HG02571 (cell line): Measurements from ENCODE around the gene ASTL.

ENCODE experiments used
- ATAC-seq: cut with Tn5 transposase; IDR thresholded peaks from one replicate; pipeline ENCODE4 v1.9.1; 2021; ENCODE audit warnings: mild to moderate bottlenecking, moderate library complexity; ENCODE audit not compliant: unreplicated experiment

Gene ASTL

GRCh38 chr2:96102596-96103186 is 35.6 kb downstream of the ASTL start:
- no peak for ATAC-seq

- no peak for ATAC-seq
These were observed 37.4 kb downstream of the ASTL start for GRCh38 chr2:96100893-96101304.

GRCh38 chr2:96099861-96100798 is 38.2 kb downstream of the ASTL start:
- no peak for ATAC-seq

- no peak for ATAC-seq
These were observed 39.3 kb downstream of the ASTL start for GRCh38 chr2:96098900-96099590.

DNA sequence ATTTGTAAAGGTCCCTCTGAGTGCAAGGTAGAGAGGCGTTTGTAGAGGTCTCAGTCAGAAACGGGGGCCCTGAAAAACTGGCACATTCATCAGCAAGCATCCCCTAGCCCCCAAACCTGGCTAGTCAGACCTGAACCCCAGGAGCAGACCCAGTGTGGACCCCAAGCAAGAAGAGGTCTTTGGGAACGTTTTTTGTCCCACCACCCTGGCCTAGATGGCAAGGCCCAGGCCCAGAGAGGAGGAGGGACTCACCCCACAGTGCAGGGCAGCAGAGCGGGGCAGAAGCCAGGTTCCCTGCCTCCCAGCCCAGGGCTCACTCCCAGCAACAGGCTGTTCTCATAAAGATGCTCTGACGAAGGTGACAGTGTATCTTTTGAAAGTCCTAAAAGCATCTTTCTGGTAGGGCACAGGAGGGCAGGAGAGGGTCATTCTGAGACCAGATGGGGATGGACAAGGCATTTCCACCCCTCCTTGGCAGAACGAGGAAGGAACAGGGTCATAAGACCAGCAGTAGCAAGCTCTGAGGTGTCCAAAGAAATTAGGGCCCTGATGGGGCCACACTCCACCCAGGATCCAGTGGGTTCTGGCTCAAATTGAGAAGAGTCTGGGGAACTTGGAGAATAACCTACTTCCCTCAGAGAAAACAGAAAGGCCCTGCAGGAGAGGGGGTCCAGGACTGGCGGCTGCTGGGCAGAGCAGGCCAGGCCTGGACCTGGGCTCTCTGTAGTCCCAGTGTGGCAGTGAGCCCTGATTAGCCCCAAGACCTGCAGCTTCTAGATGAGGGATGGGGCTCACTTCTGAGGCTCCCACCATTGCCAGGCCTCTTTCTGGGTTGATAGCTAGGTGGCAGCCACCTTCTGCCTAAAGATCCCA is 40.1 kb downstream of the ASTL start:
- ATAC-seq = no peak

DNA sequence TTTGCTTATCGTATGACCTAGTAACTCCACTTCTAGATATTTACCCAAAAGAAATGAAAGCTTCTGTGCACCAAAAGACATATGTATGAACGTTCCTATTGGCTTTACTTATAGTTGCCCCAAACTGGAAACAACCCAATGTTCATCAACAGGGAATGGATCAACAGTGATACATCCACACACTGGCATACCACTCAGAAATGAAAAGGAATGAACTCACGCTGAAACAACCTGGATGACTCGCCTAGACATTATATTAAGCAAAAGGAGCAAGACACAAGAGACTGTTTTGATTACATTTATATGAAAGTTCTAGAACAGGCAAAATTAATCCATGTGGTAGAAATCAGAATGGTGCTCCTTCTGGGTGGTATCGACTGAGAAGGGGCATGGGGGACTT is 40.9 kb downstream of the ASTL start:
- ATAC-seq = no peak

GRCh38 chr2:96095116-96095636 is 43.1 kb downstream of the ASTL start:
- ATAC-seq = no peak

GRCh38 chr2:96093528-96093927 is 44.8 kb downstream of the ASTL start:
- ATAC-seq = no peak

- ATAC-seq = no peak
These were observed 45.4 kb downstream of the ASTL start for GRCh38 chr2:96092951-96093350.

DNA sequence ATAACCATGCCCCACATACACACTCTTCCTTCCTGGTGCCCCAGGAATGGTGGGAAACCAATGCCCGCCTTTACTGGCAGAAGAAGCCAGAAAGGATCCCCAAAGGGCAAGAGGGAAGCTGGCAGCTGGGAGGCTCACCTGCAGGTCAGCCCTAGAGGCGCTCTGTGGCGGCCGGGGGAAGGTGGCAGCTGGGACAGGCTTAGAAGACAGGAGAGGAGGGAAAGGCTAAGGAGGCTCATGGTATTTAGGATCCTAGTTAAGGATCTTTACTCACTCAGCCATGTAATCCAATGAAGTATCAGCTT is 45.8 kb downstream of the ASTL start:
- ATAC-seq = no peak

GRCh38 chr2:96091711-96092572 is 46.4 kb downstream of the ASTL start:
- no peak for ATAC-seq

DNA sequence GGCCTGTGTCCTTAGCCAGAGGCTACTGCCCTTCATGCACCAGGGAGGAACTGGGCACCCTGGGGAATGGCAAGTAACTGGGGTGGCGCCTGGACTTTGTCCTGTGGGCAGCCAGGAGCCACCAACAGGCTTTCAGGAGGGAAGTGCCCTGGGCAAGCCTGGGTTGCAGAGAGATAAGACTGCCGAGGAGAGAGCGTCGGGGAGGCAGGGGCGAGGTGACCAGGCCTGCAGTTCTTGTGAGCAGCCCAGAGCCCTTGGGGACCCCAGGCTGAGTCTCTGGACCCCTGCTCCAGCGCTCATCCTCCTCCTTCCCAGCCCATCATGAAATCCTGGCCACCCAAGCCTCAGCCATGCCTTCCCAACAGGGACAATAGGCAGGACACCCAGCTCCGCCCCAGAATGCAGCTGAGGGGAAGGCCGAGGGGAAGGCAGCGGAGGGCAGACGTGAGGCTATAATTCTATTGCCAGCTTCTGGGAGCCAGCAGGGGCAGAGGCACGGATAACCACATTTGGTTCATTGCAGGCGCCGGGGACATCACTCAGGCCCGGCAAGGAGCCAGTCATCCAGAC is 47.1 kb downstream of the ASTL start:
- ATAC-seq = no peak

- no peak for ATAC-seq
These were observed 47.9 kb downstream of the ASTL start for GRCh38 chr2:96090196-96090926.

DNA sequence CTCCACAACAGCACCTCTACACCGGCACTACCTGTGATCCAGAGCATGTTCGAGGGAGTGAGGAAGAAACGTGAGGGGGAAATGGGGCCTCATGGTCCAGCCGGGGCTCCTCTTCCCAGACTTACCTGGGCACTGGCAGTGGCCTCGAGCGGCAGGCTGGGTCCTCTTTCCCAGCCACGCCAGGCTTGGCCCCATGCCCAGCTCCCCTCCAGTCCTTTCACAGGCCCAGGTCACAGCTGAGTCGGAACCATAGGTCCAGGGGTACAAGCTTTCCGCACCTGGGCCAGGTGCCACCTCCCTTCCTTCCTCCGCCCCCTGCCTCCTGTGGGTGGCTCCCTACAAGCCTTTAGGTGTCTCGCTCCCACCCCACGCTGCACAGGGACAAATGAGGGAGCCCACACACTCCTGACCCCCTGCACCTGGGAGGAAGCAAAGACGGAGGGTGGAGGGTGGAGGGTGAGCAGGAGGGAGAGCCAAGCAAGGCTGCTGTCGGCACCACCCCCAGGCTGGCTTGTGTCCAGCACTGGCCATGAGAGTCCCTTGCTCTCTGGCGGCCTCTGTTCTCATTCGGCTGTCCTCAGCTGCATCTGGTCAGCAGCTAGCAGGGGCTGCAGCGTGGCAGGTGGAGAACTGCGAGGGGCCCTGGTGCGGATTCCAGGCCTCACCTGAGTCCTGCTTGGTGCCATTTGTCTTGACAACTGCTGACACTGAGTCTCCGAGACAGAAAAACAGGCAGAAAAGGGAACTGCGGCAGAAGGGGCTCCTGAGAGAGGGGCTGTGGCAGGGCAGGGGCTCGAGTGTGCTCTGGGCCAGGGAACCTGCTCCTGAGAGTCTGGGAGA is 48.7 kb downstream of the ASTL start:
- no peak for ATAC-seq

- ATAC-seq = no peak
These were observed 49.7 kb downstream of the ASTL start for GRCh38 chr2:96088340-96089335.

DNA sequence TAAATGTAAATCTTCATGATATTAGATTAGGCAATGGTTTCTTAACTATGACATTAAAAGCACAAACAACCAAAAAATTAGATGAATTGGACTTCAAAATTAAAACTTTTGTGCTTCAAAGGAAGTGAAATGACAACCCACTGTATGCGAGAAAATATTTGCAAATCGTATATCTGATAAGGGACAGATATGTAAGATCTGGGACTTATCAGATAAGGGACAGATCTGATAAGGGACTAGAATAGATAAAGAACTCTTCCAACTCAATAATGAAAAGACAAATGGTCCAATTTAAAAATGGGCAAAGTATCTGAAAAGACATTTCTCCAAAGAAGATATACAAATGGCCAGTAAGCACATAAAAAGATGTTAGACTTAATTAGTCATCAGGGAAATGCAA is 51.2 kb downstream of the ASTL start:
- no peak for ATAC-seq
